Gastroesophageal sphincter (tissue), 4 donors: ENCODE measurements around the gene NIM1K. TPM values are rescaled to one million over a fixed set of nuclear protein-coding genes. Genes with fewer than 3 reads are reported as not detected.
"Not testable (repeated sequence)": the region's sequence is repeated elsewhere in the genome, so short reads cannot be mapped to it uniquely, and the experiment has no call there.

Experiments used
- ATAC-seq: fragments of 150-250 bp; one replicate; pipeline ENCODE4 v1.9.1; 2016; ENCODE audit warnings: mild to moderate bottlenecking, moderate library complexity
- H3K27ac ChIP-seq, 4 donors: fragments of 200-600 bp; sonication (generic) in 3 of 4; 1 replicate in 3 of 4; 2 replicates in 1 of 4; pipeline ENCODE4 v1.5.1; 2016 to 2019
- H3K27me3 ChIP-seq: fragments of 200-600 bp; sonication (generic); one replicate; pipeline ENCODE4 v1.5.1; 2019
- H3K36me3 ChIP-seq, 2 donors: fragments of 200-600 bp; sonication (generic); one replicate each; pipeline ENCODE4 v1.5.1; 2019; ENCODE audit warnings: control low read depth in 1 of 2
- H3K4me1 ChIP-seq, 3 donors: fragments of 200-600 bp; sonication (generic); 1 replicate in 2 of 3; 2 replicates in 1 of 3; pipeline ENCODE4 v1.5.1; 2016 to 2019; ENCODE audit warnings: control low read depth in 2 of 3
- H3K4me3 ChIP-seq, 2 donors: fragments of 200-600 bp; sonication (generic); one replicate each; pipeline ENCODE4 v1.5.1; 2019; ENCODE audit warnings: mild to moderate bottlenecking in 1 of 2, moderate library complexity in 1 of 2
- H3K9me3 ChIP-seq, 3 donors: fragments of 200-600 bp; sonication (generic); one replicate each; pipeline ENCODE4 v1.5.1; 2017 to 2019; ENCODE audit warnings: control low read depth in 2 of 3
- CTCF ChIP-seq, 4 experiments: fragments of 200-600 bp in 2 of 4; fragments of 450-650 bp in 2 of 4; sonication (generic) in 1 of 4; IDR thresholded peaks; one replicate each; pipeline ENCODE4 v1.5.1; 2017 to 2019; ENCODE audit warnings: antibody characterized with exemption in 4 of 4, mild to moderate bottlenecking in 2 of 4, moderate library complexity in 2 of 4
- EP300 ChIP-seq: sonication (generic); formaldehyde crosslinking; IDR thresholded peaks from one replicate; pipeline ENCODE4 v1.6.1; 2017; ENCODE audit warnings: antibody characterized with exemption, mild to moderate bottlenecking
- POLR2A ChIP-seq, 2 donors: fragments of 450-650 bp; IDR thresholded peaks; one replicate each; pipeline ENCODE4 v1.6.1; 2017; ENCODE audit warnings: antibody characterized with exemption in 2 of 2, mild to moderate bottlenecking in 2 of 2, moderate library complexity in 1 of 2
- POLR2AphosphoS5 ChIP-seq: sonication (generic); formaldehyde crosslinking; IDR thresholded peaks from one replicate; pipeline ENCODE4 v1.6.1; 2017; ENCODE audit warnings: antibody characterized with exemption
- WGBS, 2 donors: methylation state at CpG; one replicate each; pipeline ENCODE4 v1.1.5; 2018; ENCODE audit warnings: low coverage in 1 of 2; 5-methylcytosine and 5-hydroxymethylcytosine counted together
- small RNA-seq, 4 donors: library from RNA; depleted of rRNA; stranded (forward); fragments of <200 nt; gene quantifications; one replicate each; pipeline ENCODE3, GENCODE V24; 2016
- total RNA-seq, 4 donors: library from RNA; depleted of rRNA; stranded (reverse); fragments of >200 nt; gene quantifications; one replicate each; pipeline ENCODE4 v1.1.0, GENCODE V29; 2016

The NIM1K gene
- total RNA-seq, 4 donors from 2014 or later, result 0.94 to 1.9 (median 1.2) TPM

GRCh38 chr5:43315682-43316081 is 123.7 kb downstream of the NIM1K start:
- no peaks in the 10 kb centered on the region for H3K27me3 ChIP-seq
- ATAC-seq, result no peak
- TF ChIP-seq CTCF (IDR thresholded peaks at IDR 0.05) (no peak), POLR2AphosphoS5 (no peak), POLR2A (IDR thresholded peaks at IDR 0.05) (no peak), EP300 (no peak)
- no peak overlapping the region for H3K4me3 ChIP-seq
- H3K9me3 ChIP-seq, result no peaks in the 10 kb centered on the region
- H3K4me1 ChIP-seq, result peaks cover 2 to 24% (median 10%) of the 10 kb centered on the region in 3 donors
- no peak overlapping the region for H3K27ac ChIP-seq
- H3K36me3 ChIP-seq, result no peaks in the 10 kb centered on the region
- WGBS, 2 donors, result 90 to 93% methylated on average over 2 to 3 of the region's 3 CpGs

- H3K4me1 ChIP-seq, result peaks cover 2 to 21% (median 10%) of the 10 kb centered on the region in 3 donors
- H3K27ac ChIP-seq, result no peak overlapping the region
- H3K27me3 ChIP-seq, result no peaks in the 10 kb centered on the region
- no peaks in the 10 kb centered on the region for H3K36me3 ChIP-seq
- no peak for TF ChIP-seq POLR2A (IDR thresholded peaks at IDR 0.05)
- TF ChIP-seq CTCF (IDR thresholded peaks at IDR 0.05), result no peak
- no peak for TF ChIP-seq POLR2AphosphoS5
- no peak for TF ChIP-seq EP300
- 80 to 84% methylated on average over 2 to 5 of the region's 5 CpGs for WGBS, 2 donors
- H3K9me3 ChIP-seq, result no peaks in the 10 kb centered on the region
- no peak overlapping the region for H3K4me3 ChIP-seq
- no peak for ATAC-seq
These were observed 124.4 kb downstream of the NIM1K start for GRCh38 chr5:43316421-43316820.

- no peaks in the 10 kb centered on the region for H3K9me3 ChIP-seq
- H3K4me1 ChIP-seq, result no peaks in the 10 kb centered on the region
- TF ChIP-seq CTCF (IDR thresholded peaks at IDR 0.05), result no peak
- no peak for TF ChIP-seq POLR2AphosphoS5
- no peak for TF ChIP-seq EP300
- no peak for TF ChIP-seq POLR2A (IDR thresholded peaks at IDR 0.05)
- no peak overlapping the region for H3K4me3 ChIP-seq
- no peaks in the 10 kb centered on the region for H3K27me3 ChIP-seq
- WGBS, 2 donors, result 74 to 83% methylated on average over 4 of the region's 4 CpGs
- H3K36me3 ChIP-seq, result no peaks in the 10 kb centered on the region
- no peak for ATAC-seq
- no peak overlapping the region for H3K27ac ChIP-seq
These were observed 128.8 kb downstream of the NIM1K start for GRCh38 chr5:43320846-43321245.

GRCh38 chr5:43323488-43323887 is 131.5 kb downstream of the NIM1K start:
- not testable (repeated sequence) for H3K4me1 ChIP-seq, H3K4me3 ChIP-seq, H3K27me3 ChIP-seq, ATAC-seq, H3K36me3 ChIP-seq, H3K9me3 ChIP-seq, H3K27ac ChIP-seq
- 58 to 85% methylated on average over 3 of the region's 3 CpGs for WGBS, 2 donors

- not testable (repeated sequence) for H3K27ac ChIP-seq, H3K27me3 ChIP-seq, ATAC-seq, H3K9me3 ChIP-seq, H3K4me1 ChIP-seq, H3K4me3 ChIP-seq, H3K36me3 ChIP-seq
These were observed 133.6 kb downstream of the NIM1K start for GRCh38 chr5:43325624-43326023.

Small RNAs within 50 kb of the gene (small RNA-seq; reads per million reads assigned to genes)
- gene AC106800.4, result 0 reads per million in 4 donors

Other genes starting within 250 kb of the NIM1K start
- gene ANXA2R, start 151.9 kb upstream of the NIM1K start, total RNA-seq, result 1 to 10 TPM; 1.2 to 5.1 (median 2.1) TPM
- 10 to 100 TPM; 15.4 to 36.7 (median 24.7) TPM for gene ZNF131, start 71.3 kb upstream of the NIM1K start, total RNA-seq
- gene HMGCS1, start 121.2 kb downstream of the NIM1K start, total RNA-seq, result 10 to 100 TPM; 12.2 to 22.6 (median 14.9) TPM
- 1 to 10 TPM; 2.6 to 8.6 (median 3.3) TPM for gene CCL28, start 220.2 kb downstream of the NIM1K start, total RNA-seq